Small intestine (tissue), 7 donors: ENCODE results near the gene LTBP1. TPM values are rescaled to one million over a fixed set of nuclear protein-coding genes. Genes with fewer than 3 reads are reported as not detected.

Source experiments
- DNase-seq, 2 donors: peaks; one replicate each; pipeline versions ENCODE4 v3.0.0 to v3.0.0-alpha.2; 2013
- FAIRE-seq: peaks from 2 replicates; lab custom pipeline; 2012; peaks lifted over from hg19 to GRCh38; lab: Jason Lieb, UNC
- H3K27ac ChIP-seq, 3 donors: one replicate each; pipeline ENCODE4 v1.5.1; 2013; ENCODE audit warnings: low read length in 2 of 3, mild to moderate bottlenecking in 2 of 3, control low read depth in 1 of 3, inconsistent platforms in 1 of 3, low read depth in 1 of 3, moderate library complexity in 1 of 3
- H3K27me3 ChIP-seq, 3 donors: one replicate each; pipeline ENCODE4 v1.6.1; 2013; ENCODE audit warnings: low read length in 3 of 3, inconsistent platforms in 1 of 3; ENCODE audit not compliant: control insufficient read depth in 3 of 3, insufficient read depth in 3 of 3
- H3K36me3 ChIP-seq, 3 donors: one replicate each; pipeline ENCODE4 v1.6.1; 2013; ENCODE audit warnings: low read length in 3 of 3, inconsistent platforms in 1 of 3, low read depth in 1 of 3, mild to moderate bottlenecking in 1 of 3, moderate library complexity in 1 of 3; ENCODE audit not compliant: control insufficient read depth in 3 of 3, insufficient read depth in 2 of 3
- H3K4me1 ChIP-seq, 3 donors: one replicate each; pipeline ENCODE4 v1.6.1; 2013; ENCODE audit warnings: low read length in 2 of 3, inconsistent platforms in 1 of 3, low read depth in 1 of 3, mild to moderate bottlenecking in 1 of 3, moderate library complexity in 1 of 3; ENCODE audit not compliant: control insufficient read depth in 3 of 3, insufficient read depth in 2 of 3
- H3K4me3 ChIP-seq, 3 donors: one replicate each; pipeline ENCODE4 v1.5.1; 2013; ENCODE audit warnings: low read length in 3 of 3, control low read depth in 1 of 3, inconsistent platforms in 1 of 3, low read depth in 1 of 3, mild to moderate bottlenecking in 1 of 3, moderate library complexity in 1 of 3
- H3K9me3 ChIP-seq, 2 donors: one replicate each; pipeline ENCODE4 v1.6.1; 2013; ENCODE audit warnings: low read depth in 1 of 2, low read length in 1 of 2; ENCODE audit not compliant: control insufficient read depth in 2 of 2, insufficient read depth in 1 of 2
- WGBS, 3 donors: extraction: QIAGEN DNeasy Blood & Tissue Kit; methylation state at CpG; one replicate each; pipeline ENCODE4 v1.1.7; 2013; 5-methylcytosine and 5-hydroxymethylcytosine counted together
- polyA plus RNA-seq, 4 donors: library from polyadenylated mRNA; stranded (reverse) in 3 of 4; unstranded in 1 of 4; fragments of 200-250 nt in 3 of 4; fragments of 120-200 nt in 1 of 4; gene quantifications; one replicate each; pipeline versions ENCODE4 v1.2.1 to v1.2.3, GENCODE V29; 2013
- donor health status: healthy with polysubstance abuse.
- donor health status: control.
- donor health status: control.
- donor health status: Bipolar disorder and iron deficiency.
- donor health status: healthy.

Gene LTBP1
- polyA plus RNA-seq, 4 donors = 0.67 to 12.1 (median 6.1) TPM

GRCh38 chr2:33068261-33068660 is 121.5 kb downstream of the LTBP1 start:
- no peak overlapping the region for H3K27ac ChIP-seq
- no peaks in the 10 kb centered on the region for H3K27me3 ChIP-seq
- H3K4me3 ChIP-seq = no peak overlapping the region
- H3K9me3 ChIP-seq = no peaks in the 10 kb centered on the region
- FAIRE-seq (no peak), DNase-seq (peak in 1 of 2 donors; percentile 46)
- H3K4me1 ChIP-seq = no peaks in the 10 kb centered on the region
- H3K36me3 ChIP-seq = no peaks in the 10 kb centered on the region
- WGBS, 3 donors = 43 to 52% (median 49%) methylated on average over 2 of the region's 2 CpGs

GRCh38 chr2:33069894-33070651 is 123.3 kb downstream of the LTBP1 start:
- FAIRE-seq = no peak
- Histone ChIP-seq H3K36me3 (no peaks in the 10 kb centered on the region), H3K27me3 (no peaks in the 10 kb centered on the region), H3K4me1 (no peaks in the 10 kb centered on the region), H3K27ac (no peak overlapping the region), H3K4me3 (no peak overlapping the region), H3K9me3 (no peaks in the 10 kb centered on the region)
- DNase-seq = peak in 1 of 2 donors; percentile 3
- 83 to 89% (median 85%) methylated on average over 10 of the region's 10 CpGs for WGBS, 3 donors

GRCh38 chr2:33071591-33071990 is 124.8 kb downstream of the LTBP1 start:
- FAIRE-seq (no peak), DNase-seq (no peak)
- H3K4me1 ChIP-seq = no peaks in the 10 kb centered on the region
- H3K9me3 ChIP-seq = no peaks in the 10 kb centered on the region
- no peak overlapping the region for H3K27ac ChIP-seq
- H3K4me3 ChIP-seq = no peak overlapping the region
- WGBS, 3 donors = 58 to 65% (median 59%) methylated on average over 5 of the region's 5 CpGs
- no peaks in the 10 kb centered on the region for H3K27me3 ChIP-seq
- no peaks in the 10 kb centered on the region for H3K36me3 ChIP-seq

GRCh38 chr2:33072614-33073013 is 125.9 kb downstream of the LTBP1 start:
- WGBS, 3 donors = 76 to 84% (median 80%) methylated on average over 6 of the region's 6 CpGs
- no peaks in the 10 kb centered on the region for H3K9me3 ChIP-seq
- H3K4me1 ChIP-seq = no peaks in the 10 kb centered on the region
- no peaks in the 10 kb centered on the region for H3K27me3 ChIP-seq
- DNase-seq (no peak), FAIRE-seq (no peak)
- H3K4me3 ChIP-seq = no peak overlapping the region
- H3K36me3 ChIP-seq = no peaks in the 10 kb centered on the region
- H3K27ac ChIP-seq = no peak overlapping the region

GRCh38 chr2:33073018-33073417 is 126.3 kb downstream of the LTBP1 start:
- Histone ChIP-seq H3K4me1 (no peaks in the 10 kb centered on the region), H3K9me3 (no peaks in the 10 kb centered on the region), H3K36me3 (no peaks in the 10 kb centered on the region), H3K27me3 (no peaks in the 10 kb centered on the region), H3K4me3 (no peak overlapping the region), H3K27ac (no peak overlapping the region)
- DNase-seq (no peak), FAIRE-seq (no peak)
- 91 to 98% (median 92%) methylated on average over 4 of the region's 4 CpGs for WGBS, 3 donors

- FAIRE-seq = no peak
These were observed 127.4 kb downstream of the LTBP1 start for GRCh38 chr2:33074197-33074596.

GRCh38 chr2:33077311-33077710 is 130.6 kb downstream of the LTBP1 start:
- H3K27me3 ChIP-seq = no peaks in the 10 kb centered on the region
- FAIRE-seq (no peak), DNase-seq (no peak)
- H3K27ac ChIP-seq = no peak overlapping the region
- no peaks in the 10 kb centered on the region for H3K36me3 ChIP-seq
- 72 to 86% (median 84%) methylated on average over 8 of the region's 8 CpGs for WGBS, 3 donors
- no peaks in the 10 kb centered on the region for H3K9me3 ChIP-seq
- no peaks in the 10 kb centered on the region for H3K4me1 ChIP-seq
- no peak overlapping the region for H3K4me3 ChIP-seq

More at GRCh38 chr2:33074197-33074596, 127.4 kb downstream of the LTBP1 start:
- Histone ChIP-seq H3K27me3 (no peaks in the 10 kb centered on the region), H3K4me3 (no peak overlapping the region), H3K9me3 (no peaks in the 10 kb centered on the region), H3K36me3 (no peaks in the 10 kb centered on the region), H3K27ac (no peak overlapping the region), H3K4me1 (no peaks in the 10 kb centered on the region)
- WGBS, 3 donors = 91 to 98% (median 97%) methylated on average over 6 of the region's 6 CpGs
- no peak for DNase-seq

GRCh38 chr2:33077844-33078243 is 131.1 kb downstream of the LTBP1 start:
- no peak overlapping the region for H3K27ac ChIP-seq
- FAIRE-seq (no peak), DNase-seq (no peak)
- no peaks in the 10 kb centered on the region for H3K4me1 ChIP-seq
- WGBS, 3 donors = 46 to 72% (median 67%) methylated on average over 4 of the region's 4 CpGs
- no peaks in the 10 kb centered on the region for H3K27me3 ChIP-seq
- H3K4me3 ChIP-seq = no peak overlapping the region
- H3K9me3 ChIP-seq = no peaks in the 10 kb centered on the region
- no peaks in the 10 kb centered on the region for H3K36me3 ChIP-seq

- H3K36me3 ChIP-seq = no peaks in the 10 kb centered on the region
- H3K27ac ChIP-seq = no peak overlapping the region
- no peaks in the 10 kb centered on the region for H3K27me3 ChIP-seq
- H3K4me3 ChIP-seq = no peak overlapping the region
- H3K9me3 ChIP-seq = no peaks in the 10 kb centered on the region
- 70 to 84% (median 78%) methylated on average over 7 of the region's 7 CpGs for WGBS, 3 donors
- no peak for FAIRE-seq
- DNase-seq = no peak
- peaks cover 0 to 8% (median 3%) of the 10 kb centered on the region in 3 donors for H3K4me1 ChIP-seq
These were observed 134.9 kb downstream of the LTBP1 start for GRCh38 chr2:33081691-33082090.
